GM11168 (cell line): ENCODE measurements around the gene SPTAN1.

Source experiments
- in situ Hi-C: fragments of 300-500 bp; cut with MboI; formaldehyde crosslinking; loops from one replicate; pipeline ENCODE4 v1.12.0; 2022; ENCODE audit warnings: low sequenced_read_pairs; ENCODE audit not compliant: unreplicated experiment

SPTAN1 gene

GRCh38 chr9:128593856-128594255, 41.5 kb downstream of the SPTAN1 start:
- in situ Hi-C loops, result no loop called here

- in situ Hi-C loops, result no loop called here
Observed at GRCh38 chr9:128595471-128595870, 43.1 kb downstream of the SPTAN1 start.

- in situ Hi-C loops, result no loop called here
Observed at GRCh38 chr9:128600099-128600498, 47.7 kb downstream of the SPTAN1 start.

- in situ Hi-C loops, result no loop called here
Observed at GRCh38 chr9:128603697-128604096, 51.3 kb downstream of the SPTAN1 start.

- in situ Hi-C loops, result no loop called here
Observed at GRCh38 chr9:128607642-128608350, 55.4 kb downstream of the SPTAN1 start.

- in situ Hi-C loops, result no loop called here
Observed at GRCh38 chr9:128610897-128611296, 58.5 kb downstream of the SPTAN1 start.

GRCh38 chr9:128611600-128612394, 59.4 kb downstream of the SPTAN1 start:
- in situ Hi-C loops, result no loop called here

GRCh38 chr9:128614728-128615127, 62.3 kb downstream of the SPTAN1 start:
- in situ Hi-C loops, result no loop called here

GRCh38 chr9:128615571-128615970, 63.2 kb downstream of the SPTAN1 start:
- in situ Hi-C loops, result no loop called here

- in situ Hi-C loops, result no loop called here
Observed at GRCh38 chr9:128617943-128618342, 65.6 kb downstream of the SPTAN1 start.

- in situ Hi-C loops, result no loop called here
Observed at GRCh38 chr9:128619127-128619526, 66.7 kb downstream of the SPTAN1 start.

GRCh38 chr9:128619779-128620178, 67.4 kb downstream of the SPTAN1 start:
- in situ Hi-C loops, result no loop called here

GRCh38 chr9:128621730-128622455, 69.5 kb downstream of the SPTAN1 start:
- in situ Hi-C loops, result no loop called here

GRCh38 chr9:128624566-128624965, 72.2 kb downstream of the SPTAN1 start:
- in situ Hi-C loops, result no loop called here

- in situ Hi-C loops, result no loop called here
Observed at GRCh38 chr9:128625391-128626146, 73.2 kb downstream of the SPTAN1 start.

- in situ Hi-C loops, result no loop called here
Observed at GRCh38 chr9:128626181-128626580, 73.8 kb downstream of the SPTAN1 start.

GRCh38 chr9:128627127-128627715, 74.8 kb downstream of the SPTAN1 start:
- in situ Hi-C loops, result no loop called here

GRCh38 chr9:128627906-128628305, 75.5 kb downstream of the SPTAN1 start:
- in situ Hi-C loops, result no loop called here

- in situ Hi-C loops, result no loop called here
Observed at GRCh38 chr9:128628471-128629048, 76.2 kb downstream of the SPTAN1 start.

GRCh38 chr9:128629136-128629535, 76.7 kb downstream of the SPTAN1 start:
- in situ Hi-C loops, result no loop called here
